Prostate gland (tissue), 2 donors: ENCODE data around the gene CYP26A1.

Experiments
- CTCF ChIP-seq, 4 experiments: fragments of 200-600 bp in 2 of 4; fragments of 450-650 bp in 2 of 4; sonication (generic) in 2 of 4; IDR thresholded peaks; 1 replicate in 3 of 4; 2 replicates in 1 of 4; pipeline ENCODE4 v1.5.1; 2016 to 2019; ENCODE audit warnings: antibody characterized with exemption in 4 of 4, mild to moderate bottlenecking in 2 of 4, moderate library complexity in 2 of 4
- POLR2A ChIP-seq: fragments of 450-650 bp; IDR thresholded peaks from one replicate; pipeline ENCODE4 v1.6.1; 2016; ENCODE audit warnings: antibody characterized with exemption, mild to moderate bottlenecking

GRCh38 chr10:93071177-93071472 lies 2.6 kb upstream of the CYP26A1 start:
- TF ChIP-seq CTCF (IDR thresholded peaks at IDR 0.05) = no peak
- TF ChIP-seq POLR2A = no peak
